ENCODE measurements around the gene EIF4A3. TPM values are rescaled to one million over a fixed set of nuclear protein-coding genes. Genes with fewer than 3 reads are reported as not detected.

EIF4A3 gene
- total RNA-seq, 1 donor from 2014 or later: 57.9 TPM

DNA sequence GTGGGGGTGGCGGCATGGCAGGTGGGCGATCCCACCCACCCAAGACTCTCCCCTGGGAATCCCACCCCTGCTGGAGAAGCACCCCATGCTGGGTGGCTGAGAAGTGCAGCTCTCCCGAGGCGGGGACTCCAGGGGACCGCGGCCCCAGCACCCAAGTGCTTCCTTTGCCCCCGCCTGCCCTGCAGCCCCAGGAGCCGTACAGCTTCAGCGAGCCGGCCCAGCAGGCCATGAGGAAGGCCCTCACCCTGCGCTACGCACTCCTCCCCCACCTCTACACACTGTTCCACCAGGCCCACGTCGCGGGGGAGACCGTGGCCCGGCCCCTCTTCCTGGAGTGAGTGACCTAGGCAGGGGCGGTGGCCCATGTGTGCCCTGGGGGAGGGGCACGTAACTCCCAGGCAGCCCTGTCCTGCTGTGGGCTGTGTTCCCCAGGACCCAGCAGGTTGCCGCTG lies 33.9 kb downstream of the EIF4A3 start:
- no peak for DNase-seq (ENCODE audit: low spot score)

DNA sequence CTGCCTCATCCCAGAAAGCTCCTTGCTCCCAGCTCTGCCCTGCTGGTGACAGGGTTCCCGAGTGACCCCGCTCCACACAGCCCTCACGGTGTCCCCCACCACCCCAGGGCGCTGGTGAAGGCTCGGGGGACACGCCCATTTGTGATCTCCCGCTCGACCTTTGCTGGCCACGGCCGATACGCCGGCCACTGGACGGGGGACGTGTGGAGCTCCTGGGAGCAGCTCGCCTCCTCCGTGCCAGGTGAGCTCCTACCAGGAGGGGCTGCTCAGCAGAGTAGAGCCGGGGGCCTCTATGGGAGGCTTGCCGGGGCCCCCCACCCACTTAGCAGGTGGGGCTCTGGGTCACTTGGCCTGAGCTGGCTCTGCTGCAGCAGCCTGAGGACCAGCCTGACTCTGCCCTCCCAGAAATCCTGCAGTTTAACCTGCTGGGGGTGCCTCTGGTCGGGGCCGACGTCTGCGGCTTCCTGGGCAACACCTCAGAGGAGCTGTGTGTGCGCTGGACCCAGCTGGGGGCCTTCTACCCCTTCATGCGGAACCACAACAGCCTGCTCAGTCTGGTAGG lies 34.4 kb downstream of the EIF4A3 start:
- DNase-seq (ENCODE audit: low spot score): no peak

- DNase-seq (ENCODE audit: low spot score): no peak
These were observed 35.0 kb downstream of the EIF4A3 start for GRCh38 chr17:80111702-80112470.

DNA sequence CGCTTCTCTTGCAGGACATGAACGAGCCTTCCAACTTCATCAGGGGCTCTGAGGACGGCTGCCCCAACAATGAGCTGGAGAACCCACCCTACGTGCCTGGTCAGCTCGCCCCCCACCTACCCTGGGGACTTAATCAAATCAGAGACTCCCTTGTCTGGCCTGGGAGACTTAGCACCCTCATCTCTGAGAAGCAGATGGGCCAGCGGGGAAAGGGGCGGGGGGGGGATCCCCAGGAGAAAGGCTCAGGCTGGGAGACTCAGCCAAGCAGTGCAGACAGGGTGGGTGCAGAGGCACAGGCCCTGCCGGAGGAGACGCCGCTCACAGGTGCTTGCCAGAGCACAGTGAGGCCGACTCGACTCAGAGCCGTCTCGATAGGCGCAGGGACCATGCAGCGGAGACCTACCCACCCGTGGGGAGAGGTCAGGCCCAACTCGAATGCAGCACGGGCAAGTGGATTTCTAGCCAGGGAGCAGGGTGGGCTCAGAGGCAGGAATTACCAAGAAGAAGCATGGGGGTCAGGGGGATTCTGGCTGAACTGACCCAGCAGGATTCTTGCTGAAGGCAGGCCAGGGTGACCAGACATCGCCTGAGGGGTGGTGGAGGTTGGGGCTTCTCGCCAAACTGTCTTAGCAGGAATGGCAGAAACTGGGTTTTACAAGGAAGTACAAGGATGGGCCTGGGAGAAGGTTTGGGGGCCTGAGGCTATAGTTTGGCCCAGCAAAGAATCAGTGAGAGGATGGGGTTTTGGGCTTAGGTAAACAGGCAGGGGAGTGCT lies 35.8 kb downstream of the EIF4A3 start:
- DNase-seq (ENCODE audit: low spot score): no peak

- no peak for DNase-seq (ENCODE audit: low spot score)
These were observed 36.5 kb downstream of the EIF4A3 start for GRCh38 chr17:80110447-80110812.

DNA sequence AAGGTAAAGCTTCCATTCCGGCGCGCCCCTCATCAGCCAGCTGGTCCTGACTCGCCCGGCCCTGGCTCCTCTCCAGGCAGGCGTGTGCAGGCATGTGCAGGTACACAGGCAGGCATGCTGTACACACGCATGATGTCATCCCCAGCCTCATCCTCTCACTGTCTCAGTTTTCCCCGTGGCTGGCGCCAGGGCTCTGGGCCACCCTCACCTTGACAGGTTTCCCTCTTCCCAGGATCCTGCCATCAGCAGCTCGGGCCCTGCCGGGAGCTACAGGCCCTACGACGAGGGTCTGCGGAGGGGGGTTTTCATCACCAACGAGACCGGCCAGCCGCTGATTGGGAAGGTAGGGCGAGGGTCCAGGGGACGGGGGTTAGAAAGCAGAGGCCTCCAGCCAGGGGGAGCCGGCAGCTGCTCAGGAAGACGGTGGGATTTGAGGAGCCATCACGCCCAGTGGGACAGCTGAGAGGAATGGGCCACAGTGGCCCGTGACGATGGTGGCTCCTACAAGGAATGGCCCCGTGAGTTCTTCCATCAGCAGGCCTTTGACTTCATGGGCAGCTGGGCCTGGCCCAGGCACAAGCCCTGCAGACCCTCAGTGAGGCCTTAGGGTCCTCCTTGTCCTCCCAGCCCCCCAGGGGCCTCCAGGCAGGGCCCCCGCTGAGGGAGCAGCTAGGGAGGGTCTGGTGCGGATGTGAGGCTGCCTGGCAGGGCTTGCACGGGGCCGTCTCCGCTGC lies 37.0 kb downstream of the EIF4A3 start:
- DNase-seq (ENCODE audit: low spot score): no peak

DNA sequence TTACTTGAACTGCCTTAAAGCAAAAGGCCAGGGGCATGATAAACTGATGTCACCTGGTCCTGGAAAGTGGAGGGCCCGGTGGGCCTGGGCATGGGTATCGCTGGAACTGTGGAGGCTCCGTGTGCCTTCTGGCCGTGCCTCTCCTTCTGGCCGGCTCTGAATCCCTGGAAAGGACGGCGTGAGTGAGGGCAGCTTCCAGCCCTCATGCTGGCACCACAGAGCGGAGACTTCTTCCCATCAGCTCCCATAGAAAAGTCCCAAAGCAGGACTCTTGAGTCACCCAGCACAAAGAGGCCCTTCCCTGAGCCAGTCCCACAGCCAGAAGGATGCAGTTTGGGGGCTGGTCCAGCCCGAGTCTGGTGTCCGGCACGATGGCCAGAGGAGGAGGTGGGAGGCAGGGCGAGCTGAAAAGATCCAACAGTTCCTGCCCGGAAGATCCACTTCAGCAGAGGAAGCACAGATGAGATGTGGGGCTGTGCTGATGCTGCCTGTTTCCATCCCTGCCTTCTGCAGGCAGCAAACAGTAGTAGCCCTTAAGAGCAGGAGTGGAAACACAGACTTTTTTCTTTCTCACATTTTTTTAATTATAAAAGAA lies 37.8 kb downstream of the EIF4A3 start:
- no peak for DNase-seq (ENCODE audit: low spot score)

DNA sequence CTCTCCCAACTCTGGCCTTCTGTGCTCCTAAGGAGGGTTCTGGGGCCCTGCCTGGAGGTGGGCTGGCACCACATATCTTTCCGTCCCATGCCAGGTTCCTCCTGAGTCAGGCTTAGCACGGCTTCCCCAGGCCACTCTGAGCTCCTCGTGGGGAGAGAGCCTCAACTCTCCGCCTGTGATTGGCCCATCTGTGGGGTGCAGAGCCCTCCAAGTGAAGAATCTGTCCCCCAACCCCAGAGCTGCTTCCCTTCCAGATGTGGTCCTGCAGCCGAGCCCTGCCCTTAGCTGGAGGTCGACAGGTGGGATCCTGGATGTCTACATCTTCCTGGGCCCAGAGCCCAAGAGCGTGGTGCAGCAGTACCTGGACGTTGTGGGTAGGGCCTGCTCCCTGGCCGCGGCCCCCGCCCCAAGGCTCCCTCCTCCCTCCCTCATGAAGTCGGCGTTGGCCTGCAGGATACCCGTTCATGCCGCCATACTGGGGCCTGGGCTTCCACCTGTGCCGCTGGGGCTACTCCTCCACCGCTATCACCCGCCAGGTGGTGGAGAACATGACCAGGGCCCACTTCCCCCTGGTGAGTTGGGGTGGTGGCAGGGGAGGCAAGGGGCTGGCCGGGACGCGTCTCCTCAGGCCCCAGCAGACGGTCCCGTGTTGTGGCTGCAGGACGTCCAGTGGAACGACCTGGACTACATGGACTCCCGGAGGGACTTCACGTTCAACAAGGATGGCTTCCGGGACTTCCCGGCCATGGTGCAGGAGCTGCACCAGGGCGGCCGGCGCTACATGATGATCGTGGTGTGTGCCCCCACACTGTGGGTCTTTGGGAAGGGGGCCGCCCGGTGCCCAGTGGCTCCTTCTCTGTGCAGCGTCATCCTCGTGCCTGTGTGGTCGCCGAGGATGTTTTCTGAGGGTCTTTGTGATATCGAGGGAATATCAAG lies 38.6 kb downstream of the EIF4A3 start:
- no peak for DNase-seq (ENCODE audit: low spot score)

DNA sequence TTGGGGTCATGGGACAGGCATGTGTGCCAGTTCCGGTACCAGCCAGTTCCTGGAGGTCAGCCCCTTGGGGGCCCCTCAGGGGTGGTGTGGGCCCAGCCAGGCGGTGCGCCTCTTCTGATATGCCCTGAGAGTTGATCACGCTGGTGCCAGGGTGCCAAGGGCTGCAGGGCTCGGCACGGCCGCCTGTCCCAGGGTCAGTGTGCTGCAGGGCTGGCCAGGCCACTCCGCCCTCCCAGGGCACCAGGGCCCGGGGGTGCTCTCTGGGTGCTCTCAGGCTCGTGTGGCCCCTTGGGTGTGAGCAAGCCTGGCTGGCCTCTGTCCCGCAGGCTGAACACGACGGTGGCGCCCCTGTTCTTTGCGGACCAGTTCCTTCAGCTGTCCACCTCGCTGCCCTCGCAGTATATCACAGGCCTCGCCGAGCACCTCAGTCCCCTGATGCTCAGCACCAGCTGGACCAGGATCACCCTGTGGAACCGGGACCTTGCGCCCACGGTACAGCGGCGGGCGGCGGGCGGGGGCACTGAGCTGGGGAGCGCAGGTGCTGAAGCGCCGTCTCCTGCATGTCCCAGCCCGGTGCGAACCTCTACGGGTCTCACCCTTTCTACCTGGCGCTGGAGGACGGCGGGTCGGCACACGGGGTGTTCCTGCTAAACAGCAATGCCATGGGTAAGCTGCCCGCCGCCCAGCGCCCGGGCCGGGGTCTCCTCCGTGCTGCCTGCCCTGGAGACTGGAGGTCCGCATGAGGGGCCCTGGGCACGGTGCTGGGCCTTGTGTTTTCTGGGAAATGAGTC lies 39.5 kb downstream of the EIF4A3 start:
- DNase-seq (ENCODE audit: low spot score): no peak

DNA sequence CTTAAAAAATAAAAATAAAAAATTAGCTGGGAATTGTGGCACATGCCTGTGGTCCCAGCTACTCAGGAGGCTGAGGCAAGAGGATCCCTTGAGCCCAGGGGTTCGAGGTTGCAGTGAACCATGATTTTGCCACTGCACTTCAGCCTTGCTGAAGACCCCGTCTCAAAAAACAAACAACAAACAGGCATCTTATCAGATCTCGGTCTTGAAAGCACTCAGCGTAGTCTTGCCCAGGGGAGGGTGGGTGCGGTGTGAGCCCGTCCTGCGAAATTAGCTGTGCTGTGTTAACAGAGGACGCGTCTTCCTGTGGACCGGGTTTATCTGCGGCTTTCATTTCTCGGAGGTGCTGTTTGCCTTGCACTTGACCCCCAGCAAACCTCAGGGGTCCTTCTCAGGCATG lies 40.2 kb downstream of the EIF4A3 start:
- DNase-seq (ENCODE audit: low spot score): no peak

DNA sequence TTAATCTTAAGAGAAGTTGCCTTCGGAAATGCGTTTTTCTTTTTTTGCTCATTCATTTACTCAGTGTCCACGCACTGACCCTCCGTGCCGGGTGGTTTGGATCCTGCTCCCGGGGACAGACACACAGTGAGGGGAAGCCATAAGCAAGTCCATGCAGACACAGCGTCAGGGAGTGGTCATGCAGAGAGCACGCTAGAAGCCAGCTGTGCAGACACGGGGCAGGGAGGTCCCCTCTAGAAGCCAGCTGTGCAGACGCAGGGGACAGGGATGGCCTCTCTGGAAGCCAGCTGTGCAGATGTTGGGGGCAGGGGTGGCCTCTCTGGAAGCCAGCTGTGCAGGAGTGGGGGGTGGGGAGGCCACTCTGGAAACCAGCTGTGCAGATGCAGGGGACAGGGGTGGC lies 40.8 kb downstream of the EIF4A3 start:
- no peak for DNase-seq (ENCODE audit: low spot score)

DNA sequence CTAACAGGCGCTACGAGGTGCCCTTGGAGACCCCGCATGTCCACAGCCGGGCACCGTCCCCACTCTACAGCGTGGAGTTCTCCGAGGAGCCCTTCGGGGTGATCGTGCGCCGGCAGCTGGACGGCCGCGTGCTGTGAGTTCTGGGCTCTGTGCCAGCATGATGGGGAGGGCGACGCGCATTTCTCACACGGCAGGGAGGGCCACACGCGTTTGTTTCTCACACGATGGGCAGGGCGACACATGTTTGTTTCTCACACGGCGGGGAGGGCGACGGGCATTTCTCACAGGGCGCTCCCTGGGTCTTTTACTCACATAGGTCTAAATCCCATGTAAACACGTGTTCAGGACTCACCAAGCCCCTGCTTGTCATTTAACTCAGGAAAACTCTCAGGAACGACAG lies 41.2 kb downstream of the EIF4A3 start:
- DNase-seq (ENCODE audit: low spot score): no peak

DNA sequence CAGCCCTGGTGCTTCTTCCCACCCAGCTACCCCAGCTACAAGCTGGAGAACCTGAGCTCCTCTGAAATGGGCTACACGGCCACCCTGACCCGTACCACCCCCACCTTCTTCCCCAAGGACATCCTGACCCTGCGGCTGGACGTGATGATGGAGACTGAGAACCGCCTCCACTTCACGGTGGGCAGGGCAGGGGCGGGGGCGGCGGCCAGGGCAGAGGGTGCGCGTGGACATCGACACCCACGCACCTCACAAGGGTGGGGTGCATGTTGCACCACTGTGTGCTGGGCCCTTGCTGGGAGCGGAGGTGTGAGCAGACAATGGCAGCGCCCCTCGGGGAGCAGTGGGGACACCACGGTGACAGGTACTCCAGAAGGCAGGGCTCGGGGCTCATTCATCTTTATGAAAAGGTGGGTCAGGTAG lies 42.0 kb downstream of the EIF4A3 start:
- no peak for DNase-seq (ENCODE audit: low spot score)

DNA sequence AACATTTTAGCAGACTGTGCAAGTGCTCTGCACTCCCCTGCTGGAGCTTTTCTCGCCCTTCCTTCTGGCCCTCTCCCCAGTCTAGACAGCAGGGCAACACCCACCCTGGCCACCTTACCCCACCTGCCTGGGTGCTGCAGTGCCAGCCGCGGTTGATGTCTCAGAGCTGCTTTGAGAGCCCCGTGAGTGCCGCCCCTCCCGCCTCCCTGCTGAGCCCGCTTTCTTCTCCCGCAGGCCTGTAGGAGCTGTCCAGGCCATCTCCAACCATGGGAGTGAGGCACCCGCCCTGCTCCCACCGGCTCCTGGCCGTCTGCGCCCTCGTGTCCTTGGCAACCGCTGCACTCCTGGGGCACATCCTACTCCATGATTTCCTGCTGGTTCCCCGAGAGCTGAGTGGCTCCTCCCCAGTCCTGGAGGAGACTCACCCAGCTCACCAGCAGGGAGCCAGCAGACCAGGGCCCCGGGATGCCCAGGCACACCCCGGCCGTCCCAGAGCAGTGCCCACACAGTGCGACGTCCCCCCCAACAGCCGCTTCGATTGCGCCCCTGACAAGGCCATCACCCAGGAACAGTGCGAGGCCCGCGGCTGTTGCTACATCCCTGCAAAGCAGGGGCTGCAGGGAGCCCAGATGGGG lies 42.5 kb downstream of the EIF4A3 start:
- no peak for DNase-seq (ENCODE audit: low spot score)

GRCh38 chr17:80103449-80104085 lies 43.4 kb downstream of the EIF4A3 start:
- no peak for DNase-seq (ENCODE audit: low spot score)

GRCh38 chr17:80102664-80103448 lies 44.1 kb downstream of the EIF4A3 start:
- no peak for DNase-seq (ENCODE audit: low spot score)

- DNase-seq (ENCODE audit: low spot score): no peak
These were observed 44.8 kb downstream of the EIF4A3 start for GRCh38 chr17:80101946-80102663.
